HG03457 (cell line): Measurements from ENCODE around the gene GNB5.

ENCODE experiments used
- ATAC-seq: cut with Tn5 transposase; IDR thresholded peaks from one replicate; pipeline ENCODE4 v1.9.1; 2021; ENCODE audit warnings: moderate number of reproducible peaks; ENCODE audit not compliant: unreplicated experiment

The GNB5 gene

DNA sequence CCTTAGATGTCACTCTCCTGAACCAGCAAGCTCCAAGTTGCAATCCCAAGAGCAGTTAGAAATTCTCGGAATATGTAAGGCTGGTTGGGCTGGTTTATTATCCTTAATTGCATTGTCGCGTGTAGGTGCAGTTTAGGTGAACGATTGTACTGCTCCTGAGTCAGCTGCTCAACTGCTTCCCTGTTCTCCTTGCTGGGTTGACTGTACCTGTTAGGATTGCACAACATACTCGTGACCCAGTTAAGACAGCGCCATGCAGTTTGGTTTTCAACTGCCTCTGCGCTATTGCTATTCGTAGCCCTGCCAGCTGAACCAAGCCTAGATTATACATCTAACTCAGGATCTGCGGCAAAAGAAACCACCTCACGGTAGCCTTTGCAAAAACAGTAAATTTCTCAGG is 119.6 kb downstream of the GNB5 start:
- no peak for ATAC-seq

- no peak for ATAC-seq
Measured at GRCh38 chr15:52069559-52069958, 121.6 kb downstream of the GNB5 start.

DNA sequence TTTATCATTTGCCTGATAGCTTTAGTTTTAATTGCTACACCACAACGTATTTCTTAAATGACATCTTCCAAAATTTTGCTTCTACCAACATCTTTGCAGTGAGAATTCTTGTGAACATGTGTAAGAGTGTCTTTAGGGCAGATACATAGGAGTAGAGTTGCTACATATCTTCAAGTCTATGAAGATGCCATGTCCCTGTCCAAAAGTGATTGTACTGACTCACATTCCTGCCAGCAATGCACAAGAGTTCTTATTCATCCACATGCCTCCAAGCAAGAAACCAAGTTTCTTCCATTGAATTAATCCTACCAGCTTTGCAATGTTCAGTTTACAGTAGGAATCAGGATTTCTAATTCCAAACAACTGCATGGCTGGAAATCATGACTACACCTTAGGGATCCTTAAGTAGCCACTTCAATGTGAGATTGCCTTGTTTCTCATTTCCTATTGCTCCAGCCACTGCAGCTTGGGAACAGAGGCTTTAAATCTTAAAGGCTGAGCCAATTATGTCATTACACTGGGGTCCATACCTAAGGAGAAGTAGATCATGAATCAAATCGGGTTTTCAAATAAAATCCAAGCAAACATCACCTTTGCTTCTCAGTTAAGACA is 123.1 kb downstream of the GNB5 start:
- no peak for ATAC-seq

DNA sequence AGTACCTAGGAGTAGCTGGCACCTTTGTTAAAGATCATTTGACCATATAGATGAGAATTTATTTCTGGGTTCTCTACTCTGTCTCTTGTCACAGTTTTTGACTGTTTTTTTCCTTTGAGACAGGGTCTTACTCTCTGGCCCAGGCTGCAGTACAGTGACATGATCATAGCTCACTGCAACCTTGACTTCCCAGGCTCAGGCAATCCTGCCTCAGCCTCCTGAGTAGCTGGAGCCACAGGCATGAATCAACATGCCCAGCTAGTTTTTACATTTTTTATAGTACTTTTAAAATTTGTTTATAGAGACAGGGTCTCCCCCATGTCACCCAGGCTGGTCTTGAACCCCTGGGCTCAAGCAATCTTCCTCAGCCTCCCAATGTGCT is 123.7 kb downstream of the GNB5 start:
- ATAC-seq: no peak

DNA sequence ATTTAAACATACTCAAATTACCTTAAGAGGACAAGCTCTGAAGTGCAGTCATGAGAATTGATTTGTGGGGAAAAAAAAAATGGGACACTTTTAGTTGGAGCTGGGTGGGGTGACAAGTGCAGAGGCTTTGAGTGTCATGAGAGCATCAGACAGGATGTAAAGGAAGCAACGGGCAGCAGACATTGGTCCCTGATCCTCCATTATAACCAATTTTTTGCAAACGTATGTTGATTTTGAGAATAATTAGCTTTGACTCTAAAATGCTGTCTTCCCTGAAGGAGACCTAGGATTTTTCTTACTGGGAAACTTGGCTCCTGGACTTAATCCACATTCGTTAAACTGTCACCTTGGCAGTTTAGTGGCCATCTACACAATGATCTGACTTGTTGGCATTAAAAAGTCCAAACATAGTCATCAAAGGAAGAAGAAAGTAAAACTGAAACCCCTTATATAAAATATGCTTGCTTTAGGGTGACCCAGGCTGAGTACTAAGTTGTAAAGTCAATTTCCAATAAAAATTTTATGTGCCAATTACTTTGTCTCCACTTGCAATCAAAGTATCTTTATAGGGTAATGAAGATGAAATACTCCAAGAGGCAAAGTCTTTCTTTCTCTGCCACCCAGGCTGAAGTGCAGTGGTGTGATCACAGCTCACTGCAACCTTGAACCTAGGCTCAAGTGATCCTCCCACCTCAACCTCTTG is 124.2 kb downstream of the GNB5 start:
- ATAC-seq: no peak
